Neutrophil (primary cell): Measurements from ENCODE around the gene HDLBP.

Experiments
- H3K27ac ChIP-seq: fragments of 200-600 bp; sonication (generic); 2 replicates; pipeline ENCODE4 v1.5.1; 2016; ENCODE audit warnings: mild to moderate bottlenecking, moderate library complexity
- H3K27me3 ChIP-seq: fragments of 200-600 bp; sonication (generic); 2 replicates; pipeline ENCODE4 v1.6.0; 2016; ENCODE audit warnings: mild to moderate bottlenecking
- H3K36me3 ChIP-seq: fragments of 200-600 bp; sonication (generic); 2 replicates; pipeline ENCODE4 v1.5.1; 2017
- H3K4me1 ChIP-seq, 2 experiments: fragments of 200-600 bp in 1 of 2; sonication (generic) in 1 of 2; 1 replicate in 1 of 2; 2 replicates in 1 of 2; pipeline versions ENCODE4 v1.5.1 to v1.6.1; 2013 to 2016; ENCODE audit warnings: low read depth in 1 of 2, low read length in 1 of 2, mild to moderate bottlenecking in 1 of 2, moderate library complexity in 1 of 2; ENCODE audit not compliant: control insufficient read depth in 1 of 2, insufficient read depth in 1 of 2
- H3K4me3 ChIP-seq, 2 experiments: fragments of 200-600 bp in 1 of 2; sonication (generic) in 1 of 2; 1 replicate in 1 of 2; 2 replicates in 1 of 2; pipeline ENCODE4 v1.5.1; 2013 to 2016; ENCODE audit warnings: low read depth in 1 of 2, low read length in 1 of 2, mild to moderate bottlenecking in 1 of 2, moderate library complexity in 1 of 2
- H3K9me3 ChIP-seq: fragments of 200-600 bp; sonication (generic); 2 replicates; pipeline ENCODE4 v1.5.1; 2016
- CTCF ChIP-seq: fragments of 200-600 bp; sonication (generic); IDR thresholded peaks from 2 replicates; pipeline ENCODE4 v1.5.1; 2016; ENCODE audit warnings: antibody characterized with exemption

HDLBP gene

GRCh38 chr2:241185961-241186360 is 129.5 kb downstream of the HDLBP start:
- no peaks in the 10 kb centered on the region for H3K9me3 ChIP-seq
- H3K36me3 ChIP-seq = peaks cover 32% of the 10 kb centered on the region
- TF ChIP-seq CTCF = no peak
- no peak overlapping the region for H3K27ac ChIP-seq
- H3K4me1 ChIP-seq = no peaks in the 10 kb centered on the region
- H3K4me3 ChIP-seq = no peak overlapping the region
- no peaks in the 10 kb centered on the region for H3K27me3 ChIP-seq

GRCh38 chr2:241184901-241185300 is 130.6 kb downstream of the HDLBP start:
- no peaks in the 10 kb centered on the region for H3K27me3 ChIP-seq
- no peak for TF ChIP-seq CTCF
- no peak overlapping the region for H3K27ac ChIP-seq
- H3K9me3 ChIP-seq = no peaks in the 10 kb centered on the region
- no peak overlapping the region for H3K4me3 ChIP-seq
- peaks cover 39% of the 10 kb centered on the region for H3K36me3 ChIP-seq
- no peaks in the 10 kb centered on the region for H3K4me1 ChIP-seq

GRCh38 chr2:241183221-241183620 is 132.3 kb downstream of the HDLBP start:
- H3K9me3 ChIP-seq = no peaks in the 10 kb centered on the region
- no peaks in the 10 kb centered on the region for H3K27me3 ChIP-seq
- H3K4me1 ChIP-seq = no peaks in the 10 kb centered on the region
- TF ChIP-seq CTCF = no peak
- H3K27ac ChIP-seq = no peak overlapping the region
- no peak overlapping the region for H3K4me3 ChIP-seq
- peaks cover 53% of the 10 kb centered on the region for H3K36me3 ChIP-seq

- no peak for TF ChIP-seq CTCF
- no peaks in the 10 kb centered on the region for H3K4me1 ChIP-seq
- no peaks in the 10 kb centered on the region for H3K27me3 ChIP-seq
- peaks cover 58% of the 10 kb centered on the region for H3K36me3 ChIP-seq
- H3K9me3 ChIP-seq = no peaks in the 10 kb centered on the region
- no peak overlapping the region for H3K27ac ChIP-seq
- no peak overlapping the region for H3K4me3 ChIP-seq
Observed at GRCh38 chr2:241182531-241183133, 132.8 kb downstream of the HDLBP start.

- no peak for TF ChIP-seq CTCF
- Histone ChIP-seq H3K9me3 (no peaks in the 10 kb centered on the region), H3K4me1 (no peaks in the 10 kb centered on the region), H3K4me3 (no peak overlapping the region), H3K36me3 (peaks cover 61% of the 10 kb centered on the region), H3K27me3 (no peaks in the 10 kb centered on the region), H3K27ac (no peak overlapping the region)
Observed at GRCh38 chr2:241182126-241182525, 133.3 kb downstream of the HDLBP start.

GRCh38 chr2:241180495-241180894 is 135.0 kb downstream of the HDLBP start:
- Histone ChIP-seq H3K27ac (no peak overlapping the region), H3K4me3 (no peak overlapping the region), H3K36me3 (peaks cover 76% of the 10 kb centered on the region), H3K4me1 (no peaks in the 10 kb centered on the region), H3K27me3 (no peaks in the 10 kb centered on the region), H3K9me3 (no peaks in the 10 kb centered on the region)
- no peak for TF ChIP-seq CTCF
